K562 (cell line): ENCODE data around the gene IKZF3. TPM values are rescaled to one million over a fixed set of nuclear protein-coding genes. Genes with fewer than 3 reads are reported as not detected.
A peak's percentile ranks its signal among the peaks of the same experiment; 100 is the strongest.

Experiments
- ATAC-seq: fragments of 200-7000 bp; cut with Tn5 transposase; 3 replicates; pipeline ENCODE4 v1.9.1; 2020; ENCODE audit warnings: moderate library complexity
- BruUV-seq: library from RNA; stranded (reverse); fragments of 400-500 nt; replicated peaks from 2 replicates; lab custom pipeline; 2021; lab: Mats Ljungman, UMichigan
- CTCF ChIA-PET: fragments of 300-600 bp; formaldehyde crosslinking; extraction: SDS; loops from one replicate; lab custom pipeline; 2021; ENCODE audit warnings: low intra/inter-chr PET ratio; lab: Yijun Ruan, JAX
- POLR2A ChIA-PET: fragments of 300-600, 350-650 bp; sonication (Branson Sonifier 250); formaldehyde crosslinking; extraction: SDS; loops from one replicate; lab custom pipeline; 2021; ENCODE audit warnings: antibody characterized with exemption, inconsistent platforms; lab: Yijun Ruan, JAX
- DNase-seq, 4 experiments: peaks; one replicate each; pipeline versions ENCODE4 v3.0.0 to v3.0.0-alpha.2; 2011 to 2018; ENCODE audit warnings: low spot score in 3 of 4, mixed read lengths in 3 of 4; ENCODE audit errors: extremely low read depth in 1 of 4
- FAIRE-seq: peaks from 2 replicates; lab custom pipeline; 2011; peaks lifted over from hg19 to GRCh38; lab: Jason Lieb, UNC
- H2AFZ ChIP-seq: 2 replicates; pipeline ENCODE4 v1.6.0; 2011; ENCODE audit warnings: low read depth, low read length, control low read depth, inconsistent platforms
- H3K27ac ChIP-seq: fragments of 200-600 bp; 3 replicates; pipeline ENCODE4 v1.8.0; 2011; ENCODE audit warnings: low read depth, mild to moderate bottlenecking, control low read depth, inconsistent platforms, low read length, moderate library complexity, mixed read lengths; ENCODE audit errors: extremely low read depth
- H3K27me3 ChIP-seq, 2 experiments: fragments of 300-600 bp in 1 of 2; 2 replicates in 1 of 2; 3 replicates in 1 of 2; pipeline versions ENCODE4 v1.6.0 to v1.8.0; 2011; ENCODE audit warnings: inconsistent platforms in 2 of 2, low read length in 2 of 2, mild to moderate bottlenecking in 1 of 2, mixed read lengths in 1 of 2, moderate library complexity in 1 of 2; ENCODE audit not compliant: control insufficient read depth in 2 of 2, insufficient read depth in 2 of 2
- H3K36me3 ChIP-seq: fragments of 300-600 bp; 3 replicates; pipeline ENCODE4 v1.8.0; 2011; ENCODE audit warnings: mild to moderate bottlenecking, low read length, inconsistent platforms; ENCODE audit not compliant: control insufficient read depth, insufficient read depth
- H3K4me1 ChIP-seq, 2 experiments: fragments of 200-600 bp in 1 of 2; replicated peaks in 1 of 2; 2 replicates in 1 of 2; 3 replicates in 1 of 2; pipeline versions ENCODE4 v1.5.1 to v1.8.0; 2011; ENCODE audit warnings: inconsistent platforms in 2 of 2, low read length in 2 of 2, mild to moderate bottlenecking in 1 of 2, mixed read lengths in 1 of 2, moderate library complexity in 1 of 2; ENCODE audit not compliant: control insufficient read depth in 2 of 2, insufficient read depth in 2 of 2
- H3K4me2 ChIP-seq: 2 replicates; pipeline ENCODE4 v1.6.1; 2011; ENCODE audit warnings: low read length, control low read depth, inconsistent platforms, mixed read lengths; ENCODE audit not compliant: insufficient read depth
- H3K4me3 ChIP-seq: fragments of 200-600 bp; sonication (generic), shearing (Covaris generic); 2 replicates; pipeline ENCODE4 v1.5.1; 2016; ENCODE audit warnings: control low read depth, inconsistent platforms
- H3K79me2 ChIP-seq: fragments of 200-600 bp; 3 replicates; pipeline ENCODE4 v1.8.0; 2011; ENCODE audit warnings: low read length, inconsistent platforms; ENCODE audit not compliant: control insufficient read depth, insufficient read depth
- H3K9ac ChIP-seq, 2 experiments: 2 replicates each; pipeline versions ENCODE4 v1.6.0 to v1.6.1; 2011; ENCODE audit warnings: low read depth in 2 of 2, low read length in 2 of 2, control low read depth in 1 of 2, inconsistent platforms in 1 of 2, mild to moderate bottlenecking in 1 of 2, mixed read lengths in 1 of 2; ENCODE audit not compliant: insufficient read depth in 1 of 2
- H3K9me1 ChIP-seq: one replicate; pipeline ENCODE4 v1.6.0; 2011; ENCODE audit warnings: inconsistent platforms, mild to moderate bottlenecking, low read length, moderate library complexity; ENCODE audit not compliant: control insufficient read depth, insufficient read depth
- H3K9me3 ChIP-seq: replicated peaks from 2 replicates; pipeline ENCODE4 v1.5.1; 2011; ENCODE audit warnings: low read depth, low read length, inconsistent platforms; ENCODE audit not compliant: control insufficient read depth, insufficient read depth
- H4K20me1 ChIP-seq: replicated peaks from 2 replicates; pipeline ENCODE4 v1.6.1; 2011; ENCODE audit warnings: low read length, inconsistent platforms, mixed read lengths; ENCODE audit not compliant: control insufficient read depth, insufficient read depth
- KDM5B ChIP-seq: fragments of 200-600 bp; sonication (generic); IDR thresholded peaks from 2 replicates; pipeline ENCODE4 v1.6.1; 2012; ENCODE audit warnings: low read depth, mild to moderate bottlenecking, moderate library complexity, low read length, control low read depth, inconsistent platforms; ENCODE audit not compliant: insufficient replicate concordance
- PHF21A ChIP-seq: fragments of 450-650 bp; IDR thresholded peaks from 2 replicates; pipeline ENCODE4 v1.6.1; 2017; ENCODE audit warnings: low read depth, borderline replicate concordance
- SNIP1 ChIP-seq: fragments of 450-650 bp; IDR thresholded peaks from 2 replicates; pipeline ENCODE4 v1.7.1; 2017; ENCODE audit warnings: low read depth, mild to moderate bottlenecking
- TRIM24 ChIP-seq, 2 experiments: fragments of 450-650 bp; IDR thresholded peaks; 2 replicates each; pipeline ENCODE4 v1.6.1; 2016
- ZNF165 ChIP-seq: fragments of 250-450 bp; sonication (Bioruptor Pico); IDR thresholded peaks from 2 replicates; pipeline ENCODE4 v1.4.0; 2020; ENCODE audit warnings: borderline replicate concordance
- ZNF224 ChIP-seq: sonication (generic); formaldehyde crosslinking; IDR thresholded peaks from 2 replicates; pipeline ENCODE4 v1.8.0; 2022; ENCODE audit warnings: mild to moderate bottlenecking, missing genetic modification reagents
- WGBS: fragments of 100-300 bp; shearing (Covaris generic); methylation state at CpG from one replicate; pipeline ENCODE4 v1.1.6; 2016; ENCODE audit warnings: low coverage, mixed read lengths; ENCODE audit not compliant: insufficient coverage; ENCODE audit errors: missing lambda C conversion rate; 5-methylcytosine and 5-hydroxymethylcytosine counted together
- in situ Hi-C: fragments of 300-500 bp; cut with MboI; formaldehyde crosslinking; loops from 4 replicates; pipeline ENCODE4 v1.15.0; 2018; ENCODE audit warnings: inconsistent platforms, mixed read lengths
- intact Hi-C: fragments of 100-400 bp; cut with micrococcal nuclease; formaldehyde crosslinking; loops from 2 replicates; pipeline ENCODE4 v1.14.2; 2022
- polyA plus RNA-seq, 8 experiments: library from polyadenylated mRNA; depleted of rRNA in 4 of 8; stranded (reverse) in 5 of 8; unstranded in 3 of 8; fragments of >200 nt; fragmentation: Nextera tagmentation in 2 of 8; fragmentation: Illumina TruSeq in 1 of 8; extraction: Ambion mirVana in 2 of 8; extraction: Trizol in 1 of 8; gene quantifications; 2 replicates each; pipeline versions ENCODE4 v1.2.1 to v1.2.3, GENCODE V29; 2011 to 2014; ENCODE audit warnings: inconsistent platforms in 1 of 8, missing spikeins in 1 of 8
- total RNA-seq, 7 experiments: library from RNA; depleted of rRNA in 6 of 7; stranded (reverse); fragments of >200 nt in 6 of 7; fragmentation: Illumina TruSeq in 2 of 7; extraction: Trizol in 2 of 7; gene quantifications; 2 replicates each; pipeline versions ENCODE4 v1.2.1 to v1.2.3, GENCODE V29; 2011 to 2021; ENCODE audit warnings: low replicate concordance in 1 of 7

IKZF3 gene
- total and polyA plus RNA-seq, 9 of the 15 experiments (the other 6 are each of a cell fraction or from before 2014, with no cell fraction given): 0.06 to 1.6 (median 0.62) TPM

DNA sequence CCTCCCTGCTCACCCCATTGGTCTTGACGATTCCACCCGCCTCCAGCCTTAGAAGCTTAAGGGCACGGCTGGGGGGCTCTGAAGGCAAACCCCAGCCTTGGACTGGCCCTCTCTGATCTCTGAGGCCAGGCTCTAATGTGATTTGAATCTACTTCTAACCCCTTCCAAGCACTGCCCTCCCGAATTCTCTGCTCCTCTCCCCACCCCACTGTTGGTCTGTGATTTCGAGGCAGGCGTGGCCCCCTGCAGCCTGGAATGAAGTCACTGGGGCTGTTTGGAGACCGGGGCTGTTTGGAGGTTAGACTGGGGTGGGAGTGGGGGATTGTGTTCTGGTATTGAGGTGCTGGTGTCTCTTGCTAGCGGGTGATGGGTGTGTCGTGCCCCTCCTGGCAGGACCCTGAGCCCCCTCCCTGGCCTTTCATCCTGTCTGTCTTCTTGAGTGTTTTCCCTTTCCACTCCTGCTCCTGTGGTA is 124.2 kb downstream of the IKZF3 start:
- CTCF ChIA-PET: no interaction called here
- peak overlapping the region; percentile 28 for H3K4me2 ChIP-seq
- H3K9ac ChIP-seq: peak overlapping the region in 1 of 2 experiments; percentile 81; a peak in 2 of 4 replicates
- no peaks in the 10 kb centered on the region for H3K36me3 ChIP-seq
- in situ Hi-C loops (no loop called here), intact Hi-C loops (no loop called here)
- H3K79me2 ChIP-seq: no peaks in the 10 kb centered on the region
- 44% methylated on average over 7 of the region's 9 CpGs for WGBS
- H3K27ac ChIP-seq: peak overlapping the region; percentile 35; the same call in 1 of the 3 replicates
- no peaks in the 10 kb centered on the region for H3K27me3 ChIP-seq
- H3K4me1 ChIP-seq: peaks cover 20 to 53% of the 10 kb centered on the region in 2 experiments
- peak overlapping the region; percentile 67; the same call in 1 of the 2 replicates for H2AFZ ChIP-seq
- H3K4me3 ChIP-seq: no peak overlapping the region
- ATAC-seq: peak; percentile 24; the same call in 2 of the 3 replicates
- no TSS peak for BruUV-seq
- H4K20me1 ChIP-seq: no peaks in the 10 kb centered on the region
- H3K9me1 ChIP-seq: no peaks in the 10 kb centered on the region
- POLR2A ChIA-PET: interaction anchor here (0.6 to 1.2 kb wide), 5 partner anchors 10 to 71 kb away, joined by 3 to 5 read pairs (median 3); partner anchors contain the start of gene MIEN1
- DNase-seq: peak in 1 of 4 experiments; percentile 23
- no peaks in the 10 kb centered on the region for H3K9me3 ChIP-seq
- no peak for TF ChIP-seq SNIP1
- TF ChIP-seq ZNF165: no peak
- no peak for TF ChIP-seq ZNF224 (CRISPR knock-in tag)
- TF ChIP-seq TRIM24 (IDR thresholded peaks at IDR 0.05): no peak
- TF ChIP-seq KDM5B: no peak
- no peak for TF ChIP-seq PHF21A
- FAIRE-seq: peak; percentile 15
